Rectal smooth muscle tissue (tissue), 1 donor: ENCODE measurements around the gene LIMS2.

ENCODE experiments used
- H3K27ac ChIP-seq: one replicate; pipeline ENCODE4 v1.7.0; 2013; ENCODE audit warnings: low read depth, low read length, inconsistent platforms
- H3K27me3 ChIP-seq: one replicate; pipeline ENCODE4 v1.7.0; 2013; ENCODE audit warnings: low read length; ENCODE audit not compliant: control insufficient read depth, insufficient read depth
- H3K36me3 ChIP-seq: one replicate; pipeline ENCODE4 v1.7.0; 2013; ENCODE audit warnings: low read length; ENCODE audit not compliant: control insufficient read depth, insufficient read depth
- H3K4me1 ChIP-seq: one replicate; pipeline ENCODE4 v1.7.0; 2013; ENCODE audit warnings: low read length; ENCODE audit not compliant: control insufficient read depth, insufficient read depth
- H3K4me3 ChIP-seq: one replicate; pipeline ENCODE4 v1.7.0; 2013; ENCODE audit warnings: low read length
- H3K9ac ChIP-seq: one replicate; pipeline ENCODE4 v1.7.0; 2013; ENCODE audit warnings: low read length

LIMS2 gene

DNA sequence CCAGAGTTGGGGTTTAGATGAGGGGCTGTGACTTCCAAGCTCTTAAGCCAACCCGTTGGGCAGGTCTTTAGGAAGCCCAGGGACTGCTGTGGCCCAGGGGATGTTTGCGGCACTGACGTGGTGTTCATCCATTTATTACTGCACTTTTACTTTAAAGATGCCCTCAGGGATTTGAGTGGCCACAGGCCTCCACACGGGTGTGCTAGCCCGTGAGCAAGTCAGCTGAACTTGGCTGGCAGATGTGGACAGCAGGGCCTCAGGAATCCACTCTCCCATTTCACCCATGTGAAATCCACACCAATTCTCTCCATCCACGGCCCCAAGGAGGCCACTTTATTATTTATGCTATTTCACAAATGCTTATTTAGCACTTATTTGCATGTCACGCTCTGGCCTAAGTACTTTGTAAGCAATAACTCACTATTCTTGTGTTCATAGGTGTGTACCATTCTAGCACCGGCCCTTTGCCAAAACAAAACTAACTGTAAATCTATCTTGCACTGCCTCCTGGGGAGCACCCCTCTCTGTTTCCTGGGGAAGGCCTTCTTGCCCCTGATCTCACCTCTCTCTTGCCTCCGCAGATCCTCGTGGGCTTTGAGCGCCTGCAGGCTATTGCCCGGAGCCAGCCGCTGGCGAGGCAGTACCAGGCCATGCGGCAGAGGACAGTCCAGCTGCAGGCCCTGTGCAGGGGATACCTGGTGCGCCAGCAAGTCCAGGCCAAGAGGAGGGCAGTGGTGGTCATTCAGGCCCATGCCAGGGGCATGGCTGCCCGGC, 68.5 kb downstream of the LIMS2 start:
- H3K4me3 ChIP-seq, result no peak overlapping the region
- H3K4me1 ChIP-seq, result no peaks in the 10 kb centered on the region
- H3K27me3 ChIP-seq, result no peaks in the 10 kb centered on the region

DNA sequence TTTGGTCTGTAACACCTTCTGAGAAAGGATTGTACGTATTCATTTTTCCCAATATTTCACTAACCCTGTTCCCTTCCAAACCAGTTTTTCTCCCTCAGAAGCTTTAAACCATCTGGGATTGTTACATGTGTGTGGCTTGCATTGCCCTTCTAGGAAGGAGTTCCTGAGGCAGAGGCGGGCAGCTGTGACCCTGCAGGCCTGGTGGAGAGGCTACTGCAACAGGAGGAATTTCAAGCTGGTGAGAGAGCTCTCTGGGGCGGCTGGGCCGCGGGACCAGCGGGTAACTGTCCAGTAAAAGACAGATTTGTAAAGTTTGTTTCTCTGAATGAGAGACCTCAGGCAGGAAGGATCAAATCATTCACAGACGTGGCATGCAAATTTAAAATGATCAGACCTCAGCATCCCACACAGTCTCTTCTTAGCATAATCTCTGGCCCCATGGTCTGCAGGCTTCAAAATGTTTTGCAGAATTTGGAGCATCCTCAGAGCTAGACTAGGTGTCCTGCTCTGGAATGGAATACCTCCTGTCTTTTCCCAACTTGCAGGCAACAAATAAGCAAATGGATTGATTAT, 69.6 kb downstream of the LIMS2 start:
- H3K27me3 ChIP-seq, result no peaks in the 10 kb centered on the region
- no peak overlapping the region for H3K4me3 ChIP-seq
- no peaks in the 10 kb centered on the region for H3K4me1 ChIP-seq
- H3K27ac ChIP-seq, result no peak overlapping the region
- H3K36me3 ChIP-seq, result no peaks in the 10 kb centered on the region
- no peak overlapping the region for H3K9ac ChIP-seq

More for the DNA sequence above, 68.5 kb downstream of the LIMS2 start:
- Histone ChIP-seq H3K27ac (no peak overlapping the region), H3K36me3 (no peaks in the 10 kb centered on the region), H3K9ac (no peak overlapping the region)

DNA sequence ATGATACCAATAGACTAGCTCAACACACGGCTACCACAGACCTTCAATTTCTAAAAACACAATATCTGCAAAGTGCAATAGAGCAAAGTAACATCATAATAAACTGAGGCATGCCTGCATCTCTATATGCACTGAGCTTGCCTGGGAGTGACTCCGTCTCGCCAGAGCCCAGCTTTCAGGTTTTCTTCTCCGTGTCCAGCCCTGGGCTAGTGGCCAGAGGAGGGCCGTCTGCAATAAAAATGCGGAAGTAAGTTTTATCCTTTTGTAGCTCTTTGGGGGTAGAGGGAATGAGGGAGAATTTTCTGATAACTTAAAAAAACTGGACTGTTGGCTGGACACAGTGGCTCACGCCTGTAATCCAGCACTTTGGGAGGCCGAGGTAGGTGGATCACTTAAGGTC, 70.3 kb downstream of the LIMS2 start:
- Histone ChIP-seq H3K4me3 (no peak overlapping the region), H3K27me3 (no peaks in the 10 kb centered on the region), H3K27ac (no peak overlapping the region), H3K9ac (no peak overlapping the region), H3K36me3 (no peaks in the 10 kb centered on the region), H3K4me1 (no peaks in the 10 kb centered on the region)

- no peaks in the 10 kb centered on the region for H3K4me1 ChIP-seq
- no peak overlapping the region for H3K4me3 ChIP-seq
- H3K36me3 ChIP-seq, result no peaks in the 10 kb centered on the region
- no peak overlapping the region for H3K27ac ChIP-seq
- no peaks in the 10 kb centered on the region for H3K27me3 ChIP-seq
- H3K9ac ChIP-seq, result no peak overlapping the region
These were observed 76.1 kb downstream of the LIMS2 start for GRCh38 chr2:127599211-127599610.

GRCh38 chr2:127598711-127599110, 76.6 kb downstream of the LIMS2 start:
- peaks cover 2% of the 10 kb centered on the region for H3K36me3 ChIP-seq
- no peak overlapping the region for H3K27ac ChIP-seq
- no peaks in the 10 kb centered on the region for H3K27me3 ChIP-seq
- H3K9ac ChIP-seq, result no peak overlapping the region
- no peaks in the 10 kb centered on the region for H3K4me1 ChIP-seq
- H3K4me3 ChIP-seq, result no peak overlapping the region

DNA sequence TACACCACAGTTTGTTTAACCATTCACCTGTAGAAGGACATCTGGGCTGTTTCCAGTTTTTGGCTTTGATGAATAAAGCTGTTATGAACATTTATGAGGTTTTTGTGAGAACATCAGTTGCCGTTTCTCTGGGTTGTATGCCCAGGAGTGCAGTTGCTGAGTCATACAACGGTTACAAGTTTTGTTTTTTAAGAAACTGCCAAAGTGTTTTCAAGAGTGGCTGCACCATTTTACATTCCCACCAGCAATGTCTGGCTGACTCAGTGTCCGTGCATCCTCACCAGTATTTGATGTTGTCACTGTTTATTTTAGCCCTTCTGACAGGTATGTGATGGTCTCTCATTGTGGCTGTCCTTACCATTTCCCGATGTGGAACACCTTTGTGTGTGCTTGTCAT, 77.3 kb downstream of the LIMS2 start:
- no peak overlapping the region for H3K9ac ChIP-seq
- H3K4me1 ChIP-seq, result no peaks in the 10 kb centered on the region
- no peak overlapping the region for H3K4me3 ChIP-seq
- H3K27ac ChIP-seq, result no peak overlapping the region
- no peaks in the 10 kb centered on the region for H3K27me3 ChIP-seq
- H3K36me3 ChIP-seq, result peaks cover 2% of the 10 kb centered on the region

GRCh38 chr2:127597046-127597983, 78.0 kb downstream of the LIMS2 start:
- H3K9ac ChIP-seq, result no peak overlapping the region
- no peak overlapping the region for H3K4me3 ChIP-seq
- peaks cover 2% of the 10 kb centered on the region for H3K36me3 ChIP-seq
- no peaks in the 10 kb centered on the region for H3K27me3 ChIP-seq
- H3K4me1 ChIP-seq, result no peaks in the 10 kb centered on the region
- no peak overlapping the region for H3K27ac ChIP-seq

DNA sequence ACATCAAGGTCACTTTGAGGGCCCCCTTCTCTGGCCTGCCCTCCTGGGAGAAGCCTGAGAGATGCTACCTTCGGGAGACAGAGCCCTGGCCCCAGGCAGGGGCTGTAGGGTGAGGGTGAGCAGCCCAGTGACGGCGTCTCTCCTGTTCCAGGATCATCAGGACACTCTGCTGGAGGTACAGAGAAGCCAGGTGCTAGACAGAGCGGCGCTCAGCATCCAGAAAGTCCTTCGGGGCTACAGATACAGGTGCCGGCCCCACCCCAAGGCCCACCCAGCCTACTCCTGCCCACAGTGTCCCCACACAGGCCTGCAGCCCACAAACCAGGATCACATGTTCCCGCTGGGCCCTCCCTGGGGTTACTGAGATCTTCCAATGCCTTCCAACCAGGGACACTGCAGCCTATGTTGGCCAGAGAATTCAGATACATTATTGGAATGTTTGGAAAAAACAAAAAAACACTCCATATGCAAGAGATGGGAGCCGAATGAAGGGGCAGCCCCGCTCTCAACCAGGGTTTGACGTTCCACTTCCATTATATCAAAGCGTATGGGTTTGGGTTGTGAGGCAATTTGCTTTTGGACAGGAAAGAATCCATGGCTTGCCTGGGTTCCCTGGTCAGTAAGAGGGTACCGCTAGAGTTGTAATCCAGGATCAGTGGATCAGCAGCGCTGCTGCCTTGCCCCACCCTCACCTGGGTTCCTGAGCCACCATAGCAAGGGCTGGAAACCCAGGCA, 78.9 kb downstream of the LIMS2 start:
- Histone ChIP-seq H3K9ac (no peak overlapping the region), H3K27me3 (no peaks in the 10 kb centered on the region), H3K36me3 (peaks cover 2% of the 10 kb centered on the region), H3K4me3 (no peak overlapping the region), H3K27ac (no peak overlapping the region), H3K4me1 (no peaks in the 10 kb centered on the region)

- Histone ChIP-seq H3K4me3 (no peak overlapping the region), H3K27ac (no peak overlapping the region), H3K9ac (no peak overlapping the region), H3K4me1 (no peaks in the 10 kb centered on the region), H3K27me3 (no peaks in the 10 kb centered on the region), H3K36me3 (peaks cover 2% of the 10 kb centered on the region)
These were observed 81.2 kb downstream of the LIMS2 start for GRCh38 chr2:127594116-127594591.

DNA sequence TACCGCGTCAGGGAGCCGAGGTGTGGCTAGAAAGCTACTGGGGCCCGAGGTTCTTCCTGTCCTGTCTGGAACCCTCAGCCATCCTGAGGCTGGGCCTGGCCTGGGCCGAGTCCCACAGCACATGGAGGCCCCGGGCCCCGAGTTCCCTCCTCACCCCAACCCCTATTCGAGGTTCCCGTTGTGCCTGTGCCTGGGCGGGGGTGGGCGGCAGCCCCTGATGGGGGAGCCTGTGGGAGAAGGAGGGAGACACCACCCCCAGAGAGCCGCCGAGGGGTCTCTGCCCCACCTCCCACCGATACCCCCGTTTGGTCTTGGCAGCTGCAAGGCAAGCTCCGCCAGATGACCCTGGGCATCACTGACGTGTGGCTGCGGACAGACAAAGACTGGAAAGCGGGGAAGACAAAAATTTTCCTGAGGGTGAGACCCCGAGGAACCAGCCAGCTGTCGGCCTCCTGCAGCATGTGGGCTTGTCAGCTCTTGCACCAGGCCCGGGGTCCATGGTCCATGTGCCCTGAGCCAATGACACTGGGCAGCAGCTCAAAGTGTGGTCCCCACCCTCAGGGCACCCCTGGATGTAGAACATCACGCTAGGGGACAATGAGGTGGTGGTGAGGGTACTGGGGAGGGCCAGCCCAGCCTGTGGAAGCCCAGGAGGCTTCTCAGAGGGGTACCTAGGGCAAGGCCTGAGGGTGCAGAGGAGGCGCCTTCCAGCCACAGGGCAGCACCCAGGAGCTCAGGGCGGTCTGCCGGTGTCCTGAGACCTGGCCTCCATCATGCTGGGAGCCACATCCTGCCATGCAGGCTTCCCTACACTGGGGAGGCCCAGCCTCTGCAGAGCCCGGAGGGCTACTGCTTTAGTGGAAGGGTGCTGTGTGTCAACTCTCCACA, 81.9 kb downstream of the LIMS2 start:
- H3K4me3 ChIP-seq, result no peak overlapping the region
- no peaks in the 10 kb centered on the region for H3K4me1 ChIP-seq
- H3K36me3 ChIP-seq, result peaks cover 2% of the 10 kb centered on the region
- no peak overlapping the region for H3K9ac ChIP-seq
- no peak overlapping the region for H3K27ac ChIP-seq
- no peaks in the 10 kb centered on the region for H3K27me3 ChIP-seq

DNA sequence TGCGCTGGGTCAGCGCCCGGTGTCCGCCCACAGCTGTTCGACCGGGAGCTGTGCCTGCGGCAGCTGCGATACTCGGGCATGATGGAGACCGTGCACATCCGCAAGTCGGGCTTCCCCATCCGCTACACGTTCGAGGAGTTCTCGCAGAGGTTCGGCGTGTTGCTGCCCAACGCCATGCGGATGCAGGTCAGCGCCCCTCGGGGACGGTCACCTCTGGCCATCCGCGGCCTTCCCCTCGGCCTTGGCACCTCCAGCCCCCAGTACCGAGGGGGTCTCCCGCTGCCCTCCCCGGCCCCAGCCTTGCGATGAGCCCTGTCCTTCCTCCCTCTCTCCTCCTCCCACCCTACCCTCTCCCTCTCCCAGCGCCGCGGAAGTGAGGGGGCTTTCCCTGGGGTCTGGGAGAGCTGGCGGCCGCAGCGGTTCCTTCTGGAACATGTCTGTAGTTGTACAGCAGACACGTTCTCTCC, 82.5 kb downstream of the LIMS2 start:
- Histone ChIP-seq H3K27ac (no peak overlapping the region), H3K36me3 (peaks cover 2% of the 10 kb centered on the region), H3K4me3 (no peak overlapping the region), H3K9ac (no peak overlapping the region), H3K27me3 (no peaks in the 10 kb centered on the region), H3K4me1 (no peaks in the 10 kb centered on the region)
